B cell (primary cell): ENCODE results near the gene TOP2A.
"Not testable (repeated sequence)": the region's sequence is repeated elsewhere in the genome, so short reads cannot be mapped to it uniquely, and the experiment has no call there.

Experiments
- EZH2 ChIP-seq: IDR thresholded peaks from 2 replicates; pipeline ENCODE4 v1.6.1; 2012; ENCODE audit warnings: borderline replicate concordance, low read depth, mild to moderate bottlenecking, moderate library complexity, low read length; ENCODE audit not compliant: insufficient read depth, poor library complexity, severe bottlenecking
- TF ChIP-seq, protein P1 (sequence below): fragments of 200-600 bp; IDR thresholded peaks from one replicate; pipeline ENCODE4 v1.8.0; 2022; ENCODE audit warnings: antibody characterized with exemption, mild to moderate bottlenecking

DNA sequence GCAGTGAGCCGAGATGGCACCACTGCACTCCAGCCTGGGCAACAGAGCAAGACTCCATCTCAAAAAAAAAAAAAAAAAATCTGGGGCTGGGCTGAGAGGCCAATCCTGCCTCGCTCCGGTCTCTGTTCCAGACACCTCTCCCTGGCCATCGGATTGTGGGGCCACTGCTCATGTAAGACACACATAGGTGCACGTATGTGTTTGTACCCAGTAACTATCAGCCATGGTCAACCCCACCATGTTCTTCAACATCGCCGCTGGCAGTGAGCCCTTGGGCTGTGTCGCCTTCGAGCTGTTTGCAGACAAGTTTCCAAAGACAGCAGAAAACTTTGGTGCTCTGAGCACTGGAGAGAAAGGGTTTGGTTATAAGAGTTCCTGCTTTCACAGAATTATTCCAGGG, 50.0 kb downstream of the TOP2A start:
- TF ChIP-seq, protein P1, sequence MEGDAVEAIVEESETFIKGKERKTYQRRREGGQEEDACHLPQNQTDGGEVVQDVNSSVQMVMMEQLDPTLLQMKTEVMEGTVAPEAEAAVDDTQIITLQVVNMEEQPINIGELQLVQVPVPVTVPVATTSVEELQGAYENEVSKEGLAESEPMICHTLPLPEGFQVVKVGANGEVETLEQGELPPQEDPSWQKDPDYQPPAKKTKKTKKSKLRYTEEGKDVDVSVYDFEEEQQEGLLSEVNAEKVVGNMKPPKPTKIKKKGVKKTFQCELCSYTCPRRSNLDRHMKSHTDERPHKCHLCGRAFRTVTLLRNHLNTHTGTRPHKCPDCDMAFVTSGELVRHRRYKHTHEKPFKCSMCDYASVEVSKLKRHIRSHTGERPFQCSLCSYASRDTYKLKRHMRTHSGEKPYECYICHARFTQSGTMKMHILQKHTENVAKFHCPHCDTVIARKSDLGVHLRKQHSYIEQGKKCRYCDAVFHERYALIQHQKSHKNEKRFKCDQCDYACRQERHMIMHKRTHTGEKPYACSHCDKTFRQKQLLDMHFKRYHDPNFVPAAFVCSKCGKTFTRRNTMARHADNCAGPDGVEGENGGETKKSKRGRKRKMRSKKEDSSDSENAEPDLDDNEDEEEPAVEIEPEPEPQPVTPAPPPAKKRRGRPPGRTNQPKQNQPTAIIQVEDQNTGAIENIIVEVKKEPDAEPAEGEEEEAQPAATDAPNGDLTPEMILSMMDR, result not testable (repeated sequence)
- TF ChIP-seq EZH2, result not testable (repeated sequence)
